ENCODE results near the gene C11orf52. TPM values are rescaled to one million over a fixed set of nuclear protein-coding genes. Genes with fewer than 3 reads are reported as not detected.
A peak's percentile ranks its signal among the peaks of the same experiment; 100 is the strongest.

C11orf52 gene
- total RNA-seq, 1 experiment from 2014 or later = 10.5 TPM

GRCh38 chr11:111871693-111872161, 47.0 kb upstream of the C11orf52 start:
- no peak overlapping the region; the same call in 1 of the 2 replicates for H3K27ac ChIP-seq (ENCODE audit: low read length)
- CTCF ChIA-PET = interaction anchor here (0.6 to 1.6 kb wide), 4 partner anchors 25 to 81 kb away, joined by 4 to 7 read pairs (median 6); partner anchors contain the start of gene C11orf52
- no peaks in the 10 kb centered on the region for H3K27me3 ChIP-seq (ENCODE audit: low read length)
- H3K4me1 ChIP-seq (ENCODE audit: insufficient read depth, low read length) = peaks cover 17% of the 10 kb centered on the region
- peaks cover 15% of the 10 kb centered on the region; the same call in 1 of the 2 replicates for H3K36me3 ChIP-seq (ENCODE audit: low read depth, low read length)
- no peaks in the 10 kb centered on the region for H4K20me1 ChIP-seq (ENCODE audit: low read length)
- H2AFZ ChIP-seq (ENCODE audit: low read length) = peak overlapping the region; percentile 99
- H3K4me2 ChIP-seq (ENCODE audit: low read length) = peak overlapping the region; percentile 95
- no peak for TF ChIP-seq EZH2phosphoT487 (IDR thresholded peaks at IDR 0.05; ENCODE audit: borderline replicate concordance, low read length)
- TF ChIP-seq CTCF (conservative IDR thresholded peaks at IDR 0.05; ENCODE audit: low read depth, low read length) = no peak
- no peak for TF ChIP-seq EZH2 (IDR thresholded peaks at IDR 0.05; ENCODE audit: low read length, unreplicated experiment)
- H3K9ac ChIP-seq (ENCODE audit: low read length) = peak overlapping the region; percentile 91
- no peaks in the 10 kb centered on the region for H3F3A ChIP-seq (ENCODE audit: low read length, unreplicated experiment)
- no peaks in the 10 kb centered on the region for H3K9me2 ChIP-seq (replicated peaks; ENCODE audit: low read length)
- DNase-seq (no peak), ATAC-seq (no peak)
- no peaks in the 10 kb centered on the region for H3K9me3 ChIP-seq (ENCODE audit: low read length)
- POLR2A ChIA-PET (ENCODE audit: unreplicated experiment) = interaction anchor here (0.6 to 1.4 kb wide), 2 partner anchors 66 to 110 kb away, joined by 5 to 6 read pairs; no protein-coding TSS in a partner anchor
- intact Hi-C loops (cut with micrococcal nuclease) = no loop called here
- H3K4me3 ChIP-seq (ENCODE audit: low read length) = peak overlapping the region; percentile 91
- TSS peak; percentile 84 for BruUV-seq (replicated peaks)
- peaks cover 13% of the 10 kb centered on the region; the same call in 1 of the 2 replicates for H3K79me2 ChIP-seq (ENCODE audit: low read length)

- ATAC-seq = peak; percentile 25
- no peaks in the 10 kb centered on the region for H3K9me2 ChIP-seq (replicated peaks; ENCODE audit: low read length)
- intact Hi-C loops (cut with micrococcal nuclease) = loop anchor here (1.0 to 5.0 kb wide), 4 partner anchors 104 to 278 kb away; partner anchors contain the start of genes NKAPD1, PIH1D2, SDHD and TIMM8B
- peak overlapping the region; percentile 80 for H3K4me3 ChIP-seq (ENCODE audit: low read length)
- ChIA-PET POLR2A (ENCODE audit: unreplicated experiment) (interaction anchor here (1.0 kb wide), 1 partner anchor 48 kb away, joined by 4 read pairs; no protein-coding TSS in a partner anchor), CTCF (interaction anchor here (0.6 to 1.1 kb wide), 3 partner anchors 53 to 199 kb away, joined by 3 to 7 read pairs (median 4); no protein-coding TSS in a partner anchor)
- H3K9me3 ChIP-seq (ENCODE audit: low read length) = no peaks in the 10 kb centered on the region
- H3K4me2 ChIP-seq (ENCODE audit: low read length) = peak overlapping the region; percentile 92
- peaks cover 9% of the 10 kb centered on the region for H3K4me1 ChIP-seq (ENCODE audit: insufficient read depth, low read length)
- H3K9ac ChIP-seq (ENCODE audit: low read length) = peak overlapping the region; percentile 83
- peak overlapping the region; percentile 79 for H3K27ac ChIP-seq (ENCODE audit: low read length)
- no peaks in the 10 kb centered on the region for H3F3A ChIP-seq (ENCODE audit: low read length, unreplicated experiment)
- no peaks in the 10 kb centered on the region for H3K36me3 ChIP-seq (ENCODE audit: low read depth, low read length)
- H4K20me1 ChIP-seq (ENCODE audit: low read length) = no peaks in the 10 kb centered on the region
- H2AFZ ChIP-seq (ENCODE audit: low read length) = peak overlapping the region; percentile 96
- H3K27me3 ChIP-seq (ENCODE audit: low read length) = no peaks in the 10 kb centered on the region
- no peaks in the 10 kb centered on the region for H3K79me2 ChIP-seq (ENCODE audit: low read length)
- TF ChIP-seq EZH2phosphoT487 (IDR thresholded peaks at IDR 0.05; ENCODE audit: borderline replicate concordance, low read length) = no peak
- TSS peak; percentile 75 for BruUV-seq (replicated peaks)
- peak; percentile 45 for DNase-seq
Observed at GRCh38 chr11:111878385-111878848, 40.3 kb upstream of the C11orf52 start.

- H2AFZ ChIP-seq (ENCODE audit: low read length) = peak within 1 kb of the TSS; percentile 96
- no peaks in the 10 kb centered on the region for H3K27me3 ChIP-seq (ENCODE audit: low read length)
- peak; percentile 84 for ATAC-seq
- H3K4me3 ChIP-seq (ENCODE audit: low read length) = peak within 1 kb of the TSS; percentile 80
- BruUV-seq (replicated peaks) = no TSS peak
- peaks cover 9% of the 10 kb centered on the region for H3K4me1 ChIP-seq (ENCODE audit: insufficient read depth, low read length)
- no peaks in the 10 kb centered on the region for H3K9me2 ChIP-seq (replicated peaks; ENCODE audit: low read length)
- no peaks in the 10 kb centered on the region for H3K79me2 ChIP-seq (ENCODE audit: low read length)
- intact Hi-C loops (cut with micrococcal nuclease) = loop anchor here (1.0 to 5.0 kb wide), 6 partner anchors 47 to 278 kb away; partner anchors contain the start of genes NKAPD1, PIH1D2, SDHD and TIMM8B
- POLR2A ChIA-PET (ENCODE audit: unreplicated experiment) = interaction anchor here (1.0 kb wide), 1 partner anchor 47 kb away, joined by 4 read pairs; no protein-coding TSS in a partner anchor
- H4K20me1 ChIP-seq (ENCODE audit: low read length) = no peaks in the 10 kb centered on the region
- H3K27ac ChIP-seq (ENCODE audit: low read length) = peak within 1 kb of the TSS; percentile 79
- peak; percentile 99 for DNase-seq
- H3K9me3 ChIP-seq (ENCODE audit: low read length) = no peaks in the 10 kb centered on the region
- H3F3A ChIP-seq (ENCODE audit: low read length, unreplicated experiment) = no peaks in the 10 kb centered on the region
- H3K4me2 ChIP-seq (ENCODE audit: low read length) = peak within 1 kb of the TSS; percentile 92
- TF ChIP-seq EZH2phosphoT487 (IDR thresholded peaks at IDR 0.05; ENCODE audit: borderline replicate concordance, low read length) (no peak), EZH2 (IDR thresholded peaks at IDR 0.05; ENCODE audit: low read length, unreplicated experiment) (no peak), CTCF (conservative IDR thresholded peaks at IDR 0.05; ENCODE audit: low read depth, low read length) (peak; percentile 91)
- H3K9ac ChIP-seq (ENCODE audit: low read length) = peak within 1 kb of the TSS; percentile 83
- CTCF ChIA-PET = interaction anchor here (0.6 to 1.1 kb wide), 3 partner anchors 53 to 200 kb away, joined by 3 to 7 read pairs (median 4); no protein-coding TSS in a partner anchor
- no peaks in the 10 kb centered on the region for H3K36me3 ChIP-seq (ENCODE audit: low read depth, low read length)
Observed at GRCh38 chr11:111878849-111879636, 39.7 kb upstream of the C11orf52 start, which contains the start of the genes CFAP68 and FDXACB1. Gene CFAP68 (plus strand): TSS chr11:111879541. CDS start chr11:111879561, 20 bp downstream. Gene FDXACB1 (minus strand): TSS chr11:111879165. CDS start chr11:111879132, 33 bp downstream.

Data from PC-3 (cell line).